HG03354 (cell line): ENCODE measurements around the gene NOM1.
"Not testable (repeated sequence)": the region's sequence is repeated elsewhere in the genome, so short reads cannot be mapped to it uniquely, and the experiment has no call there.

Experiments
- ATAC-seq: cut with Tn5 transposase; IDR thresholded peaks from one replicate; pipeline ENCODE4 v1.9.1; 2021; ENCODE audit warnings: mild to moderate bottlenecking; ENCODE audit not compliant: unreplicated experiment, poor library complexity, severe bottlenecking

NOM1 gene, protein sequence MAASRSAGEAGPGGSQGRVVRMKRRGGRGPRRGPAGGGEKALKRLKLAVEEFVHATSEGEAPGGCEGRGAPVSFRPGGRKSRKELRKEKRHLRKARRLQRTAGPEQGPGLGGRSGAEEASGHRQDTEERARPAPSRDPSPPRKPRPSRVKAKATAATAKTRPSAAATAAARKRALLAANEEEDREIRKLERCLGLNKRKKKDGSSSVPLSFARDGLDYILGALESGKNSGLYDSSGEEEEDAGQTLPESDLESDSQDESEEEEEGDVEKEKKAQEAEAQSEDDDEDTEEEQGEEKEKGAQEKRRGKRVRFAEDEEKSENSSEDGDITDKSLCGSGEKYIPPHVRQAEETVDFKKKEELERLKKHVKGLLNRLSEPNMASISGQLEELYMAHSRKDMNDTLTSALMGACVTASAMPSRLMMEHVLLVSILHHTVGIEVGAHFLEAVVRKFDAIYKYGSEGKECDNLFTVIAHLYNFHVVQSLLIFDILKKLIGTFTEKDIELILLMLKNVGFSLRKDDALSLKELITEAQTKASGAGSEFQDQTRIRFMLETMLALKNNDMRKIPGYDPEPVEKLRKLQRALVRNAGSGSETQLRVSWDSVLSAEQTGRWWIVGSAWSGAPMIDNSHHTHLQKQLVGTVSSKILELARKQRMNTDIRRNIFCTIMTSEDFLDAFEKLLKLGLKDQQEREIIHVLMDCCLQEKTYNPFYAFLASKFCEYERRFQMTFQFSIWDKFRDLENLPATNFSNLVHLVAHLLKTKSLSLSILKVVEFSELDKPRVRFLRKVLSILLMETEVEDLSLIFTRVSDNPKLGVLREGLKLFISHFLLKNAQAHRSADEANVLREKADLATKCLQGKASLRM

GRCh38 chr7:156949541-156950380 is at the start of gene NOM1:
TSS of gene NOM1 (plus strand) at chr7:156949712. CDS start at chr7:156949738, 26 bp downstream.
- peak; percentile 92 for ATAC-seq

- not testable (repeated sequence) for ATAC-seq
Observed at GRCh38 chr7:156900093-156900492, 49.4 kb upstream of the NOM1 start.

GRCh38 chr7:156903232-156903909 is 46.1 kb upstream of the NOM1 start:
- ATAC-seq = no peak

DNA sequence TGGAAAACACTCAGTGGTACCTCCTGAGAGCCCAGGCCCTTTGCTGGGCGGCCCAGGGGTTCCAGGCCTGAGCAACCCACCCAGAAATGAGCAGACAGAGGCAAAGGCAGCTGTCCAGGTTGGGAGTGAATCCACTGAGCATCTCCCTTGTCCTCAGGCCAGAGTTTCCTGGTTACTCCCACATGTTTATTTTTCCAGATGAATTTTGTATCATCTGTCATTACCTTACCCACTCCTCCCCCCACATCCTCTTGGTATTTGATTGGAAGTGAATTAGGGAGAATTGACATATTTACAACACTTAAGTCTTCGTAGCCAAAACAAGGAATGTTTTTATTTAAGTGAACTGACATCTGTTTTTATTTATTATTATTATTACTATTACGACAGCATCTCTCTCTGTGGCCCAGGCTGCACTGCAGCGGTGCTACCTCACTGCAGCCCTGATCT is 43.3 kb upstream of the NOM1 start:
- ATAC-seq = no peak

- ATAC-seq = no peak
Observed at GRCh38 chr7:156907656-156908055, 41.9 kb upstream of the NOM1 start.

GRCh38 chr7:156909574-156910252 is 39.8 kb upstream of the NOM1 start:
- ATAC-seq = not testable (repeated sequence)

- peak; percentile 38 for ATAC-seq
Observed at GRCh38 chr7:156918635-156919034, 30.9 kb upstream of the NOM1 start.

DNA sequence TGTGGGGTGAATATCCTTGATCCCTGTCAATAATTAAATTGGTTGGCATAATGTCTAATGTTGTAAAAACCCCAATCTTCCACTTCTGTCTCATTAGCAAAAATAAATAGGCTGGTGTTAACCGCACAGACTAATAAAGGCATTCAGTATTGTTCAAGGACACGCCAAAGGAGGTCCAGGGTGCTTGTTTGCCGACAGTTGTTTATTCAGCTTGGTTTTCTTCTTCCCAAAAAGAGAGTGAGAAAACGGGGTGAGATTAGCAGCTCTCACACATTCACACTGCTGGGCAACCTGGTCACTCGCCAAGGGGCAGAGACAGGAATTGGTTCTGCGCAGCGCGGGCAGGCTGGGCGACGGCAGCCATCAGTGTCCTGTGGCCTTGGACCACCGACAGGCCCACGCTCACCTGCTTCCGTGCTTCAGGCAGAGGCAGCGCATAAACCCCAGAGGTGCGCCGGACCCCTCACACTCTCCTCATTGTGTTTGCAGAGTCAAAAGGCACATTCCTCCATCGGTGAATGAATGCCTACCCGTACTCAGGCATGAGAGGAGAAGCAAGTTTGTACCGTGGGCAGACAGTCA is 30.3 kb upstream of the NOM1 start:
- peak; percentile 14 for ATAC-seq

- no peak for ATAC-seq
Observed at GRCh38 chr7:156920076-156920475, 29.4 kb upstream of the NOM1 start.

DNA sequence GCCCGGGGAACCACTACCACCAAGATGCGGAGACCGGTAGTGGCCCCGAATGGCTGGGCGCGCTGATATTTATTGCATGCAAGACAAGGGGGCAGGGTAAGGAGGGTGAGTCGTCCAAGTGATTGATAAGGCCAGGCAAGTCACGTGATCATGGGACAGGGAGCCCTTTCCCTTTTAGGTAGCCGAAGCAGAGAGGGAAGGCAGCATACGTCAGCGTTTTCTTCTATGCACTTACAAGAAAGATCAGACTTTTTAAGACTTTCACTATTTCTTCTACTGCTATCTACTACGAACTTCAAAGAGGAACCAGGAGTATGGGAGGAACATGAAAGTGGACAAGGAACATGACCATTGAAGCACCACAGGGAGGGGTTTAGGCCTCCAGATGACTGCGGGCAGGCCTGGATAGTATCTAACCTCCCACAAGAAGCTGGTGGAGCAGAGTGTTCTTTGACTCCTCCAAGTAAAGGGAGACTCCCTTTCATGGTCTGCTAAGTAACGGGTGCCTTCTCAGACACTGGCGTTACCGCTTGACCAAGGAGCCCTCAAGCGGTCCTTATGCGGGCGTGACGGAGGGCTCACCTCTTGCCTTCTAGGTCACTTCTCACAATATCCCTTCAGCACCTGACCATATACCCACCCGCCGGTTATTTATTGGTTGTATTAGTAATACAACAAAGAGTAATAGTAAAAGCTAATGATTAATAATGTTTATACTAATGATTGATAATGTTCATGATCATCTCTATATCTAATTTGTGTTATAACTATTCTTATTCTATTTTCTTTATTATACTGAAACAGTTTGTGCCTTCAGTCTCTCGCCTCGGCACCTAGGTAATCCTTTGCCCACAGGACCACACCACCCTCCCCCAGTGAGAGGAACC is 28.8 kb upstream of the NOM1 start:
- not testable (repeated sequence) for ATAC-seq

DNA sequence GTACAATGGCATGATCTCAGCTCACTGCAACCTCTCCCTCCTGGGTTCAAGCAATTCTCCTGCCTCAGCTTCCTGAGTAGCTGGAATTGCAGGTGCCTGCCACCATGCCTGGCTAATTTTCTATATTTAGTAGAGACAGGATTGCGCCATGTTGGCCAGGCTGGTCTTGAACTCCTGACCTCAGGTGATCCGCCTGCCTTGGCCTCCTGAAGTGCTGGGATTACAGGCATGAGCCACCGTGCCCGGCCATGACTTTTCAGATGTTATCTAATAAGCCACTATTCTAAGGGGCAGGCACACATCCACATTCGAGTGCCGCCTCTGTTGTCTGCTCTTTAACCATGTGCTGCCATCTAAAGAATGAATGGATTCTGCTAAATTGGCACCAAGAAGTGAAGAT is 27.2 kb upstream of the NOM1 start:
- not testable (repeated sequence) for ATAC-seq

DNA sequence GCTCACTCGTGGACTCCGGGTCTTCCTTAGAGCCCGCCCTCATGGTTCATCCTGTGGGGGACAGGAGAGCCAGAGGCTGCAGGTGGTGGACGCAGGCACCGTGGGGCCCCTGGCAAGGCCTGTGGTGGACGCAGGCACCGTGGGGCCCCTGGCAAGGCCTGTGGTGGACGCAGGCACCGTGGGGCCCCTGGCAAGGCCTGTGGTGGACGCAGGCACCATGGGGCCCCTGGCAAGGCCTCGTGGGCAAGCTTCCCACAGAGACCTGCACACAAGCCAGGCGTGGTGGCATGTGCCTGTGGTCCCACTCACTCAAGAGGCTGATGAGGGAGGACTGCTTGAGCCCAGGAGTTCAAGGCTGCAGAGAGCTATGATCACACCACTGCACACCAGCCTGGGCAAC is 23.7 kb upstream of the NOM1 start:
- not testable (repeated sequence) for ATAC-seq

- no peak for ATAC-seq
Observed at GRCh38 chr7:156927571-156928405, 21.7 kb upstream of the NOM1 start.

DNA sequence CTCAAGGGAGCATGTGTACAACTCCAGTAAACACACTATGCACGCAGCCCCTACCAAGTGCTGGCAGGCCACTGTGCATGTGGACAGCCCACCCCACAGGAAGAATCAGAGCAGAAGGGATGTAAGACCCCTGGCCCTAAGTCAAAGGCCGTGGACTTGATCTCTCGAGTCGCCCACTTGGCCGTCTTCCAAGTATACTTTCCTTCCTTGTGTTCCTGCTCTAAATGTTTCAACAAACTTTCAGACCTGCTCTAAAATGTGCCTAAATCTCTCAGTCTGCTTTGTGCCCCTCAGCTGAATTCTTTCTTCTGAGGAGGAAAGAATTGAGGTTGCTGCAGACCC is 21.1 kb upstream of the NOM1 start:
- ATAC-seq = no peak

GRCh38 chr7:156929789-156930539 is 19.5 kb upstream of the NOM1 start:
- no peak for ATAC-seq

GRCh38 chr7:156932006-156932405 is 17.5 kb upstream of the NOM1 start:
- ATAC-seq = no peak
